Ureter (tissue), 1 donor: ENCODE measurements around the gene PSME3IP1. TPM values are rescaled to one million over a fixed set of nuclear protein-coding genes. Genes with fewer than 3 reads are reported as not detected.

Experiments
- DNase-seq: peaks from one replicate; pipeline ENCODE4 v3.0.0-alpha.2; 2020; ENCODE audit warnings: low spot score
- total RNA-seq: library from RNA; stranded (reverse); gene quantifications from one replicate; pipeline ENCODE4 v1.2.4, GENCODE V29; 2023
- donor health status: DM: yes; HTN: yes; CAD: no.

PSME3IP1 gene
- total RNA-seq, 1 donor from 2014 or later: 122 TPM

DNA sequence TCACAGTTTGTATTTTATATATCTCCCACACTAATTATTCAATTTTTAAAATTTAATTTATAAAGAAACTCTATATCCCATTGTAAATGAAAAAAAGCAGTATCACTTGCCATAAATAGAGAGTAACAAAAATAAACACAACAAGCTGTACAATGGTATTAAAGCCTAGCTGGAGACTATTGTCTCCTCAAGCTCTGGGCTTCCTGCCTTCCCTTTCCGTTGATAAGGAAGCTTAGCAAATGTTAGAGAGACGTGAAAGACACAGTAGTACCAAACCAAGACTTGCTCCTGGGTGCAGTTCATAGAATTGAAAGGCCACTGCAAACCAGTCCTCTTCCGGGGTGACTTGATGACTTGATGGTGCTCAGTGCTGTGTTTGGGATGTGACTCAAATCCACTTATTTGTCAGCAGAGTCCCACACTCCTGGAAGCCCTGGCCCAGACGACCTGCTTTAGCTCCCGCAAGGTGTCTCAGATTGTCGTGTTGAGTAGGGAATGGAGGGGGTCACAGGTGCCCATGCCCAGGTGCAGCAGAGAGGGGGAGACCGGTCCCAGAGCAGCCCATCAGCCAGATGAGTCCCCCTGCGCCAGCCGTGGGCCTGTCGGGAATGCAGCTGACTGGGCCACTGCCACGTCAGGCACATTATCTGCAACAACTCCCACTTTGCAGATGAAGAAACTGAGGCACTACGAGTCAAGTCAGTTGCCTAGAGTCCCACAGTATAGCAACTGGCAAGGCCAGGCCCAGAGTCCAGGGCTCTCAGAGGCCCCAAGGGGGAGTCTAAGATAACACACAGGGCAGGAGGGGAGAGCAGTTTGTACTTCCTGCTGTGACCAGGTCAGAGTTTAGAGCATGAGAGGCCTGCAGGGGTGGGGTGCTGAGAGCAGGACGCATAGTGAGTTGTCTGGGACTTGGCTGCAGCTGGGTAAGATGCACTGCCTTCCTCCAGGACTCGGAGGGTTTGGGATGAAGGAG, 40.5 kb downstream of the PSME3IP1 start:
- DNase-seq: no peak

DNA sequence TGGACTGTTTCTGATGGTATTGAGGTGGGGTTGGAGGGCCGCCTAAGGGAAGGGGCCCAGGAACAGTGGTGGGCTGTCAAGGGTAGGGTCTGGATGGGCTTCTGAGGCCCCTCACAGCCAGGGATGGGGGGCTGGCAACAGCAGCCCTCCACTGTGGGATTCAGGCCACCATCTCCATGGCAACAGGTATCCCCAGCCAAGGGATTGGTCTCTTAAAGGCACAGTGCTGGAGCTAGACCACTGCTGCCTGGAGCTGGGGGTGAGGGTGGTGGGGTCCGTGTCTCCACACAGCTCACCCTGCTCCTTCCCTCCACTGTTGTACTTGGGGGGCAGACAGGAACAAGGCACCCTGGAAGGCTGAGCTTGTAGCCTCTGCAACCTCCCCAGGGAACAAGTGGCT, 41.8 kb downstream of the PSME3IP1 start:
- DNase-seq: no peak

DNA sequence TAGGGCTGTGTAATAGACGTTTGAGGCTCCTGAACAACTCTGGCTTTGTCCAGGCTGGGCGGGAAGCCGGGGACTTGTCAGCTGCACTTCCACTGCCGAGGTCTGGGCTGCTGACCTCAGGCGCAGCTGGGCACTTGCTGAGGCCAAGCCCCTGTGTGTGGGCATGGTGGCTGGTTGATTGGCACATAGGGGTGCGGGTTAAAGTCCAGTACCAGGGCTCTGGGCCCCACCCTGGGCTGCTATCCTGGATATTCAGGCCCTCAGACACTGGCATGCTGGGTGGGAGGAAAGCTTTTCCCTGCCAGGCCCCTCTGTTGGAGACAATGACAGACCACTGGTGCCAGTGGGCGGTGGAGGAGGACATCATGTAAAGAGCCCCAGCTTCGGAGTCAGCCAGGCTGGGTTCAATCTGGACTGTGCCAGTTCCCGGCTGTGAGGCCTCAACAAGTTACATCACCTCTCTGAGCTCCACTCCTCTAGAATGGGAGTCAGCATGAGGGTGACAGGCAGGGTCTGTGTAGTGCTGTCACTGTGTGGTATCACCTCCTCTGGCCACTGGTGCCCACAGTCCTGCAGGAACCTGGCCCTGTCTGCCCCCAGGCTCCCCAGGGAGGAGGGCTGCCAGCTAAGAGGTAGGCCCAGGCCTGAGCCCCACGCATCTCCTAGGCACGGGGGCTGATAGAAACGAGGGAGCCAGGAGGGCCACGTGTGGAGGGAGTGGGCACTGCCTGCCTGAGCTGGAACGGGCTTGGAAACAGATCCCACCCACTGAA, 42.5 kb downstream of the PSME3IP1 start:
- no peak for DNase-seq

DNA sequence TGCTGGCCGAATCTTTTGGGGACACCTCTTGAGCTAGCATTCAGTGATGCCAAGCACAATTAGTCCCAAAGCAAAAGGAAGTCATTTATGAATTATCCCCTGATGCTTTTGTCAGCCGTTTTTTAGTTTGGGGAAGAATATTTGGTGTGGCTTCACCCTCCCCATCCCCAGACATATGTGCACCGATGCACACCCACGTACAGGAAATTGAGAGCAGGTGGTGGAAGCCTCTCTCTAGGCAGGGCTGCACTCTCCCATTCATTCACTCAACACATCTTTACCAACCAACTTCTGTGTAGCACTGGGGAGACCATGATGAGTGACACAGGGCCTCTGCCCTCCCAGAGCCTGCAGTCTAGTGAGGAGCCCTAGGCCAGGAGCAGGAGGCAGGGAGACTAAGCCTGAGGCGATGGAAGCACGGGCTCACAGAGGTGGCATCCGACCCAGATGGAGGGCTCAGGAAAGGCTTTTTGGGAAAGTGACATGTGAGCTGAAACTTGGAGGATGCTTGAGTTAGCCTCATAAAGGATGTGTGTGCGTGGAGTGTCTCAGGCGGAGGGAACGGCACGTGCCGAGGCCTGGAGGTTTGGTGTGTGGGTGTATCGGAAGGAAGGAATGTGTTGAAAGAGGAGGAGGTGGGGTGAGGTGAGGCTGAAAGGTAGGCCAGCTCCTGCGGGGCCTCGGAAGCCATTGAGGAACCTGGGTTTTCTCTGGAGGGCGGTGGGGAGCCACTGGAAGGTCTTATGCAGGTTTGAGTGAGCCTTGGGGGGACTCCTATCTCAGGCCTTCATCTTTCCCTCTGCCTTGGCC, 43.8 kb downstream of the PSME3IP1 start:
- DNase-seq: no peak

DNA sequence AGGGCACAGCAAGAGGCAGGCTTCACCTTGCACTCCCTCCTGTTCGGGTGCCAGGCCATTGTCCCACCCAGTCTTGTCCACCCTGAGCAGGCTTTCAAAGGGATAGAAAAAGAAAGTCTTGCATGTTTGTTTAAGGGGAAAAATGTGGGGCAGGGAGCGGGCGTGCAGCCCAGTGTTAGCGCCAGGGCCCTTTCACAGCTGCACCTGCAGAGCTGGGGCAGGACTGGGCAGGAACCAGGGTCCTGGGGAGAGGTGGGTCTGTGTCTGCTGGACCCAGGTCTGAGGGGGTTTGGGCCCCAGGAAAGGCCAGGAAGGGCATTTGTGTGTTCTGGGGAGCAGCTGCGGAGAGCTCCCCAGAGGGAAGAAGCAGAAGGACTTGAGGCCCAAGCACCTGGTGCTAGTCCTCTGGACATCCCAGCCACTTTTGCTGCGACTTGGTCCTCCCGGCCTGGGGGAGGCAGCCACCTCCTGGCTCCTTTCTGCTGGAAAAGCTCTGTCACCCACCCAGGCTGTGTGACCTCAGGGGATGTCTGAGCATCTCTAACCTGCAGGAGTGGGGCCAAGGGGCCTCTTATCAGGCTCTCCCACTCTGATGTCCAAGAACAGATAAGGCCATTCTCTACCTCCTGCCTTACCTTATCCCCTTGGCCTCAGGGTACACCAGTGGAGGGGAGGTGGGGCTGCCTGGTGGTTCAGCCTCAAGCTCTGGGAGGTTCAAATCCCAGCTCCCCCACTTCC, 44.7 kb downstream of the PSME3IP1 start:
- DNase-seq: no peak

DNA sequence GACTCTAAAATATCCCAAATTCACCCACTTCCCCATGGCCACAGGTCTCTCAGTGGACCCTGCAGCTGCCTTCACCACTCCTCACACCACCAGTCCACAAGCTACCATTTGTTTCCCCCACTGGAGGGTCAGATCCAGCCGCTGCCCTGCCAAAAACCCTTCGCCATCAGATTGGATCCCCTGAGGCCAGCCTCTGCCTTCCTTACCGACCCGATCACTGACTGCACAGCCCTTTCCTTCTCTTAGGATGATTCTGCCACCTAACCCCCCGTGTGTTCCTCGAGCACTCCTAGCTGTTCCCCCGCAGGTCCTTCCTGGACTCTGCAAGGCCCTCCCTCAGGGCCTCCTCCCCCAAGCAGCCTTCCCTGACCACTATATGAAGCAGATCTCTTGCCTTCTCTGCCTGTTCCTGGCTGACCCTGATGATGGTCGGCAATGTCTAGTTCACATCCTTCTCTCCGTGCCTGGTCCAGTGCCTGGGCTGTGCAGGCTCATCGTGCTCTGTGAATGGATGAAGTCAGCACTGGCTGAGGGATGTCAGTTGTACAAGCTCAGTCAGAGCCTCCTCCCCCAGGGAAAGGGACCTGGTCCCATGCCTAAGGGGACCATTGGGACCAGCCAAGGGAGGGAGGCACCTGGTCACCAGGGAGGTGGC, 47.4 kb downstream of the PSME3IP1 start:
- DNase-seq: no peak

DNA sequence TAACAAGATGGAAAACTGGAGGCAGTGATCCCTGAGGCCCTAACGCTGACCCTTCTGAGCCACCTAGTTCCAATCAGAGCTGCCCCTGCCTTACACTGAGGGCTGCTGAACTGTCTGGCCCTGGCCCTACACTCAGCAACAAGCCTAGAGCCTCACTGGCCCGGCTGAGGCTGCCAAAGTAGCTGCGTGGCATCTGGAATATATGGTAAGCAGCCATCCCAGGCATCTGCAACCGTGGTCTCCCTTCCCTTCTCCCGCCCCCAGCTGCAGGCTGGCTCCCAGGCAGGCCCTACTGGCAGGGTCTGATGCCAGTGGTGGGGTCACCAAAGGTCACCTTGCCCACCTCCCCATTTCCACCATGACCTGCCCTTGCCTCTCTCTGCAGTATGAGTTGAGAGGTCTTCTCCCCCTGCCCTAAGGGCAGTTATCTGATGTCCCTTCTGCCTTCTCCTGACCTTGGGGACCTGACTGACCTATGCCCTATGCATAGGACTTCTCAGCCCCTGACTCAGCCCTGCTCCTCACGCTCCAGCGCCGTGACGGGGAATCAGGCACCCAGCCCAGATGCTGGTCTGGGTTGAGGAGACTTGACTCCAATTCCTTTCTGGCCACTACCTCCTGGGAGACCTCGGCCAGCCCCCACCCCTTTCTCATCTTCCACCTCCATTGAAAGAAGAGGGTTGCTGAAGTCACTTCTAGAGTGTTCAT, 48.1 kb downstream of the PSME3IP1 start:
- no peak for DNase-seq

DNA sequence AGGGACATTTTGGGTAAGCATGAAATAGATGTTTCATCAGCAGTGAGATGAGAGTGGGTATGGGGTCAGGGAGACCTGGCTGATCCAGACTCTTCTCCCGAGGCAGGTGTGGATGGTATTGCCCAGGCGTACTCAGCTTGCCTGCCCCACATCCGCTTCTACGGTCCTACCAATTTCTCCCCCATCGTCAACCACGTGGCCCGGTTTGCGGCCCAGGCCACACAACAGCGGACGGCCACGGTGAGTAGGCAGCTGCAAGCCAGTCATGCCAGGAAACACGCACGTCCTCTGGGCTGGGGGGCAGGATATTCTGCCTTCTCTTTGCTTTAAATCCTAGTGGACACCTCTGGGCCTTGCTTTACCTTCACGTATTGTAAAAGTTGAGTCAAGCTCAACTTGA, 48.8 kb downstream of the PSME3IP1 start:
- DNase-seq: no peak

DNA sequence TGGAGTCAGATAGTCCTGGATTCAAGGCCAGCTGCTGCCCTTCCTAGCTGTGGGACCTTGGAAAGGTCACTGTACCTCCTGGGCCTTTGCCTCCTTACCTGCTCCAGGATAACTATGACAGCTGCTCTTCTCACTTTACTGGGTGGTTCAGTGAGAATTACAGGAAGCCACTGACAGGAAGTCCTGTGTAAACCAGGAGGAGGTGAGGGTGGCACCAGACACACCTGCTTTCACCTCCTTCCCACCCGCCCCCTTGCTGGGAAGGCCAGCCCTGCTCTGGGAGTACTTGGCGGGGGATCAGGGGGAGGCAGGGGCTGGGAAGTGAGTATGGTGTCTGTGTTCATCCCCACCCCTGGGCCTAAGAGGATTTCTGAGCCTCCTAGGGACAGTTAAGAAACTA, 50.9 kb downstream of the PSME3IP1 start:
- DNase-seq: no peak

DNA sequence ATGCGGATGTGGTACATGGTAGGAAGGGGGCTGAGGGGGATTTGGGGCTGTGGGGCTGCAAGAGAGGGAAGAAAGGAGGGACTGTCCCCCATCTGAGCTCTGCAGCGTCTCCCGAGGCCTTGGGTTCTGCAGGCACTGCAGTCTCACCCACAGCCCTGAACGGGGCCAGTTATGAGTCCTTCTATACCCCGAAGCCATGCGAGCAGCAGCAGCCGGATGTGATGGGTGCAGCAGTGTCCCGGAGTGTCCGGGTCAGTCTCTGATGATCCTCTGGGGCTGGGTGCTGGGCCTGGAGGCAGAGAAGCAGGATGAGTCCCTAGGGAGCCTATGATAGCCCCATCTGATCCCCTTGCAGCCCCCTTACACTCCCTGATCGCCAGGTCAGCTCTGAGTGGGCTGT, 52.0 kb downstream of the PSME3IP1 start:
- no peak for DNase-seq

DNA sequence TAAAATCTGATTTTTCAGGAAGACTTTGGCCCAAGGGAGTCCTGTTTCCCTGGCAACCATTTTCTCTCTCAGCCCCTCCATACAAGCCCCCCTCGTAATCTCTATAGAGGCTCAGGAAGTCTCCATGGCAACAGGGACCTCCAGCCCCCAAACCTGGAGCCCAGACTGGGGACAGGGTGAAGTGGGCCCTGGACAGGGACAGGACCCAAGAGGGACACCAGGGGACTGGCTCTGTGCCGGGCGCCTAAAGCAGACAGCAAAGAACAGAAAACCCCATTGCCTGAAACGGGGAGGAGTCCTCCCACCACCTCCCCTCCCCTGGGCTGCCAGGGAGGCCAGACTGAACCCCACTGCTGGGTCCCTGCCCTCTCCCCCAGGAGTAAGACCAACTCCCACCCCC, 52.8 kb downstream of the PSME3IP1 start:
- DNase-seq: no peak

DNA sequence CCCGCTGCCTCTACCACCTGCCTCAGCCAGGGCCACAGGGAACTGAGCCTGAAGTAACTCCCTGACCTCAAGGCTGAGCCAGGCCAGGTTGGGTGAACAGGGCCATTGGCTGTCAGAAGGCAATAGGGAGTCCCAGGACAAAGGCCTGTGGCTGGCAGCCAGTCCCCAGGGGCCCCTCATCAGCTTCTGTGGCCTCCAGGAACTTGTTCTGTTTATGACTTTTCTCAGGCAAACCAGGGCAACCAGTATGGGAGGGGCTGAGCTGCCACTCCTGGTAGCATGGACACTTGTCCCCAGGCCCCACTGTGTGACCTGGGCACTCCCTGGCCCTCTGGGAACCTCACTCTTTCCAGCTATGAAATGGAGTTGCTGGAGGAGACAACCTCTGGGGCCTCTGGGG, 53.4 kb downstream of the PSME3IP1 start:
- DNase-seq: no peak

DNA sequence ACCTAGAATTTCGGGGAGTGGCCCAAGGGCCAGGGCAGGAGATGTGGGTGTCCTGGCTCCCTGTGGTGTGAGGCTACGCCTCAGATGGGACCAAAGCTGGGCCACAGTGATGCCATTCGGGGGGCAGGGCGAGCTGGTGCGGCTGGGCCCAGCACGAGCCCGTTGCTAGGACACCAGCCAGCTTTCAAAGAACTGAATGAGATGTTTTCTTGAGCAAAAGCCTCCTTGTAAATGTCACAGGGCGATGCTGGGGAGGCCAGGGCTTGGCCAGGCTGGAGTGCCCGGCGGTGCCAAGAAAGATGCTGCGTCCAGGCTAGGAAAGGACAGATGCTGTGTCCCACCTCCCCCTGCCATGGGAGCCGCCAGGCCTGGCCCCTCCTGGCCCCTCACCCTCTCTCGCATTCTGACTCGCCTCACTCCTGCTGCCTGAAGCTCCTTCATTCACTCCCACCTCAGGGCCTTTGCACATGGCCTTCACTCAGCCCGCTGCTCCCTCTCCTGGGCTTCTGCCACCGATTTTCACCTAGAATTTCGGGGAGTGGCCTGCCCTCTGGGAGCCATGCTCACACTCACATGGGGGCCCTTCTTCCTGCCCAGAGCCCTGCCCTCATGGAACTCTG, 54.4 kb downstream of the PSME3IP1 start:
- DNase-seq: no peak

DNA sequence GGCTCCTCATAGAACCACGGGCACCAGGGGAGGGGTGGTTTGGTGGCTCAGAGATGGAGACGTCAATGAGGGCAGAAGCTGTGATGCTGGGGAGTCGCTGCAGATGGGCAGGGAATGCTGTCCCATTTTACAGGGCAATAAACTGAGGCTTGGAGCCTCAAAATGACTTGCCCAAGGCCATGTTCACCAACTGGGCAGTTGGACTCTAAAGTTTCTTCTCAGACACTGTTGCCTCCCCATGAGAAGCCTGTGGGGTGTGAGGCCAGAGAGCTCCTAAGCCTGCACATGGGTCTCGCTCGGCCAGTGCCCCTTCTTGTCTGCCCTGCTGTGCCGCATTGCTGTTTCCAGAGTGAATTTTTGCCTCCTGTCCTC, 54.9 kb downstream of the PSME3IP1 start:
- no peak for DNase-seq

DNA sequence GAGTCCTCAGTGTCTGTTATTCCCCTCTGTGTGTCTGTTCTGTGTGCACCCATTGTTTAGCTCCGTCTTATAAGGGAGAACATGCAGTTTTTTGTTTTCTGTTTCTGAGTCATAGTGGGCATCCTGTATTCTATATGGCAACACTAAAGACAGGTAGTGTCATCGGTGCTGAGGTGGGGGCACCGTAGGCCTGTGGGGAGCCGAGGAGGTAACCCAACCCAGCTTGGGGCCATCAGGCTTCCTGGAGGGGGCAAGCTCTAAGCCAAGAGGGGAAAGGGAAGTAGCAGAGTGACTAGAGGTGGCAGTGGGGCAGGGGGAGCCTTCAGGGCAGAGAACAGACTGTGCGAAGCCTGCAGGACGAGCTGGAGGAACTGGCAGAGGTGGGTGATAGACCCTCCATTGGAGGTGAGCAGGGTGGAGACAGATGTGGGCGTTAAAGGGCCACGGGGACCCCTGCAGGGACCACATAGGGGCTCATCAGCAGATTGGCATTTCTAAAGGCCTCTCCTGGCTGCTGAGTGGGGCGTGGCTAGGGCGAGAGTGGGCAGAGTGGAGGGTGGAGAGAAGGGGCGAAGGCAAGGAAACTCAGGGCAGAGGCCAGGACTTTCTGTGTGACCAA, 57.0 kb downstream of the PSME3IP1 start:
- no peak for DNase-seq

DNA sequence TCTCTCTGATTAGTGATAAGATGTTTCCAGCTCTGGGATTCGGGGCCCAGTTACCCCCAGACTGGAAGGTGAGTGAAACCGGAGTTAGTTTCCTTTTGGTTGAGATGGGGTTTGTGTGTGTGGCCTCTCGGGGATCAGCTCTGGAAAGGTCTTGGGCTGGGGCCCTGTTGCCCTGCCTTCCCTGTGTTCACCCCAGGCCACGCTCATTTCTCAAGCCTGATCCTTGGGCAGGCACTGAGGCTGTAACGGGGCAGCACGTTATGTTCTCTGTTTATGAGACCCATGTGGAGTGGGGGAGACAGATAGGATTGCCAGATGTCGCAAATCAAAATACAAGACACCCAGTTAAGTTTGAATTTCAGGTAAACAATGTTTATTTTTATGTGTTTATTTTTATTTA, 58.0 kb downstream of the PSME3IP1 start:
- DNase-seq: no peak

DNA sequence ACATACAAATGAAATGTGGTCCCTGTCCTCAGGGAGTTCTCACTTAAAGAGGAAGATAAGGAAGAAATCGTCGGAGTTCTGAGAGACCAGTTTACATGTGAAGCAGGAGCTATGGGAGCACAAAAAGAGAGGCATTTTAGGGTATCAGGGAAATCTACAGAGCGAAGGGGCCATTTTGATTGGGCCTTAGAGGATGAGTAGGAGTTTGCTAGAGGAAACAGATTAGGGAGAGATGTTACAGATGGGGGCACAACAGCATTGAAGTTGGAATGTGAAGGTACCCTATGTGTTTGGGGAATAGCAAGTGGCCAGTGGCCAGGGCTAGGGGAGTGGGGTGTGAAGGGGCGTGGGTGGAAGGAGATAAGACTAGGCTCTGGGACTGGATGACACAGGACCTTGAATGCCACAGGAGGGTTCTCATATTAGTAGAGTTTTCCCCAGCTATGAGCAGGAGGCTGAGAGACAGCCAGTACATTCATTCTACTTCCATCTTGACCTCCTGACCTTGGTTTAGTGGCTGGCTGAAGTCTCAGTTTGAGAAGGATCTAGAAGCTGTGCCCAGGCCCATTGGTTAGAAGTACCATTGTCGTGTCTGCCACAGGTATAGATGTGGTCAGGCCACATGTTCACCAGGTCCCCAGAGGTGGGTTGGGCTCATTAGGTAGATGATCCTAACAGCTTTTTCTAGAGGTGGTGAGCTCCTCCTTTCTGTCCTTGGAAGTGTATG, 58.6 kb downstream of the PSME3IP1 start:
- no peak for DNase-seq

DNA sequence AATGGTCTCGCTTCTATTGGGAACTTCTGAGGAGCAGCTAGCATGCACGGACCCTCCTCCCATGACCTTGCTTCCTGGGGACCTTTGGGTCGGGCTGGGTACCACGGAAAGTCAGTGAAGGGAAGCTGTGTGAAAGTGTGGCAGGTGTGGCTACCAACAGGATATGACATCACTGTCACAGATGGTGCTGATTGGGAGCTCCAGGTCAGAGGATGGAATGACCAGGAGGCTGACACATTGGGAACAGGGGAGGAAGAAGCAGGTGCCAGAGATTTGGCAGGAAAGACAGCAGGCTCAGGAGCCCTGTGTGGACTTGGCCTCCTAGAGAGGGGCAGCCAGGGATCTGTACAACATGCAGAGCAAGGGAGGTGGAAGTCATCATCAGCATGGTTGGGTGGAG, 59.4 kb downstream of the PSME3IP1 start:
- DNase-seq: no peak

DNA sequence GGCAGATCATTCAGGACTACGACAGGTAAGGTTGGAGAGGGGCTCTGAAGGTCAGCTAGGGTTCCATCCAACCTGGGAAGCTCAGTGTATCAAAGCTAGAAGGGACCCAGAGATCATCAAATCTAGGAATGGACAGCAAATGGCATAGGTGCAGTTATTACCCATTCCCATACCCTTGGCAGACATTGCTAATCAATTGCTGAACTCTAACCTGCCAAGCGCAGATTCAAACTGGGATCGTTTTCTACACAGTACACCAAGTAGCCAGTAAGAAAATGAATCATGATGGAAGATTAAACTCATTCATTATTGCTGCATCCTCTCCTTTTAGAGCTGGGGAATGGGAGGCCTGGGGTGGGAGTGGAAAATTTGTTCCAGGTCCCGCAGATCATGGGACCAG, 59.9 kb downstream of the PSME3IP1 start:
- DNase-seq: no peak
